Caco-2 (cell line): ENCODE results near the gene KLLN. TPM values are rescaled to one million over a fixed set of nuclear protein-coding genes. Genes with fewer than 3 reads are reported as not detected.

ENCODE experiments used
- BruUV-seq: library from RNA; stranded (reverse); fragments of 400-500 nt; replicated peaks from 2 replicates; lab custom pipeline; 2021; lab: Mats Ljungman, UMichigan
- CTCF ChIA-PET: fragments of 300-600 bp; sonication (Branson Sonifier 250); formaldehyde crosslinking; loops from one replicate; lab custom pipeline; 2022; ENCODE audit warnings: antibody characterized with exemption; lab: Charles Lee
- POLR2A ChIA-PET: fragments of 300-600 bp; sonication (Branson Sonifier 250); formaldehyde crosslinking; loops from one replicate; lab custom pipeline; 2022; ENCODE audit warnings: antibody characterized with exemption; lab: Charles Lee
- DNase-seq, 2 experiments: peaks; one replicate each; pipeline versions ENCODE4 v3.0.0 to v3.0.0-alpha.2; 2020 to 2022
- H3K27me3 ChIP-seq: replicated peaks from 2 replicates; pipeline ENCODE4 v1.6.0; 2011; ENCODE audit warnings: low read length; ENCODE audit not compliant: control insufficient read depth, insufficient read depth
- H3K36me3 ChIP-seq: 2 replicates; pipeline ENCODE4 v1.5.1; 2011; ENCODE audit warnings: low read length; ENCODE audit not compliant: control insufficient read depth, insufficient read depth
- H3K4me1 ChIP-seq: fragments of 250-450 bp; sonication (Bioruptor Pico); 2 replicates; pipeline ENCODE4 v1.5.1; 2020; ENCODE audit warnings: mild to moderate bottlenecking
- H3K4me3 ChIP-seq: 2 replicates; pipeline ENCODE4 v1.5.1; 2011; ENCODE audit warnings: low read depth, mild to moderate bottlenecking, control low read depth, low read length
- H3K9me3 ChIP-seq: fragments of 250-450 bp; sonication (Bioruptor Pico); 2 replicates; pipeline ENCODE4 v1.5.1; 2020; ENCODE audit warnings: mild to moderate bottlenecking, moderate library complexity
- H3K27ac Mint-ChIP-seq: one replicate; pipeline ENCODE4 v1.8.0; 2022; ENCODE audit warnings: mixed read lengths; ENCODE audit not compliant: unreplicated experiment
- H3K27me3 Mint-ChIP-seq: one replicate; pipeline ENCODE4 v1.8.0; 2022; ENCODE audit warnings: mixed read lengths; ENCODE audit not compliant: insufficient read depth, unreplicated experiment
- H3K36me3 Mint-ChIP-seq: one replicate; pipeline ENCODE4 v1.8.0; 2022; ENCODE audit warnings: mild to moderate bottlenecking, mixed read lengths; ENCODE audit not compliant: insufficient read depth, unreplicated experiment
- H3K4me1 Mint-ChIP-seq: one replicate; pipeline ENCODE4 v1.8.0; 2022; ENCODE audit warnings: low read depth, mixed read lengths; ENCODE audit not compliant: unreplicated experiment
- H3K4me3 Mint-ChIP-seq: one replicate; pipeline ENCODE4 v1.8.0; 2022; ENCODE audit warnings: mild to moderate bottlenecking, moderate library complexity, mixed read lengths; ENCODE audit not compliant: unreplicated experiment
- H3K9me3 Mint-ChIP-seq: one replicate; pipeline ENCODE4 v1.8.0; 2022; ENCODE audit warnings: mixed read lengths; ENCODE audit not compliant: unreplicated experiment
- CTCF ChIP-seq, 2 experiments: fragments of 200-600 bp in 1 of 2; IDR thresholded peaks; 1 replicate in 1 of 2; 2 replicates in 1 of 2; pipeline versions ENCODE4 v1.5.1 to v1.8.0; 2011 to 2022; ENCODE audit warnings: antibody characterized with exemption in 1 of 2, control low read depth in 1 of 2, inconsistent platforms in 1 of 2, low read depth in 1 of 2, low read length in 1 of 2, mild to moderate bottlenecking in 1 of 2, moderate library complexity in 1 of 2; ENCODE audit not compliant: insufficient read depth in 1 of 2, severe bottlenecking in 1 of 2, unreplicated experiment in 1 of 2
- intact Hi-C: fragments of 100-400 bp; cut with micrococcal nuclease; formaldehyde crosslinking; loops from one replicate; pipeline ENCODE4 v1.10.0; 2022; ENCODE audit not compliant: unreplicated experiment
- total RNA-seq: library from RNA; stranded (reverse); gene quantifications from 2 replicates; pipeline ENCODE4 v1.2.3, GENCODE V29; 2022

Gene KLLN
- total RNA-seq, 1 experiment from 2014 or later = 1.2 TPM

- Histone ChIP-seq H3K4me3 (no peak overlapping the region), H3K36me3 (no peaks in the 10 kb centered on the region), H3K9me3 (peaks cover 11% of the 10 kb centered on the region; the same call in 1 of the 2 replicates), H3K4me1 (no peaks in the 10 kb centered on the region), H3K27me3 (no peaks in the 10 kb centered on the region)
- no peaks in the 10 kb centered on the region for H3K27me3 Mint-ChIP-seq
- intact Hi-C loops = no loop called here
- POLR2A ChIA-PET = no interaction called here
- no TSS peak for BruUV-seq
- H3K27ac Mint-ChIP-seq = no peak overlapping the region
- no peaks in the 10 kb centered on the region for H3K4me1 Mint-ChIP-seq
- CTCF ChIA-PET = no interaction called here
- no peak overlapping the region for H3K4me3 Mint-ChIP-seq
- H3K36me3 Mint-ChIP-seq = peaks cover 5% of the 10 kb centered on the region
- no peak for DNase-seq
- no peak for TF ChIP-seq CTCF (IDR thresholded peaks at IDR 0.05; ENCODE audit: insufficient read depth in 1 of 2, low read depth in 1 of 2, low read length in 1 of 2, severe bottlenecking in 1 of 2, unreplicated experiment in 1 of 2)
- peaks cover 10% of the 10 kb centered on the region for H3K9me3 Mint-ChIP-seq
These were observed 32.9 kb upstream of the KLLN start for GRCh38 chr10:87896216-87896615.

- Mint-ChIP-seq H3K27ac (no peak overlapping the region), H3K27me3 (no peaks in the 10 kb centered on the region), H3K36me3 (peaks cover 5% of the 10 kb centered on the region), H3K4me1 (no peaks in the 10 kb centered on the region), H3K9me3 (peaks cover 2% of the 10 kb centered on the region), H3K4me3 (no peak overlapping the region)
- no peaks in the 10 kb centered on the region for H3K27me3 ChIP-seq
- H3K4me1 ChIP-seq = no peaks in the 10 kb centered on the region
- no TSS peak for BruUV-seq
- POLR2A ChIA-PET = no interaction called here
- intact Hi-C loops = no loop called here
- CTCF ChIA-PET = no interaction called here
- no peak for DNase-seq
- H3K4me3 ChIP-seq = no peak overlapping the region
- peaks cover 11% of the 10 kb centered on the region; the same call in 1 of the 2 replicates for H3K9me3 ChIP-seq
- no peaks in the 10 kb centered on the region for H3K36me3 ChIP-seq
- TF ChIP-seq CTCF (IDR thresholded peaks at IDR 0.05; ENCODE audit: insufficient read depth in 1 of 2, low read depth in 1 of 2, low read length in 1 of 2, severe bottlenecking in 1 of 2, unreplicated experiment in 1 of 2) = no peak
These were observed 32.1 kb upstream of the KLLN start for GRCh38 chr10:87895430-87895829.

GRCh38 chr10:87887548-87888289 lies 24.4 kb upstream of the KLLN start:
- intact Hi-C loops = no loop called here
- DNase-seq = no peak
- peaks cover 11% of the 10 kb centered on the region for H3K36me3 Mint-ChIP-seq
- no peak overlapping the region for H3K4me3 ChIP-seq
- no peak for TF ChIP-seq CTCF (IDR thresholded peaks at IDR 0.05; ENCODE audit: insufficient read depth in 1 of 2, low read depth in 1 of 2, low read length in 1 of 2, severe bottlenecking in 1 of 2, unreplicated experiment in 1 of 2)
- no peaks in the 10 kb centered on the region for H3K27me3 ChIP-seq
- no TSS peak for BruUV-seq
- no peaks in the 10 kb centered on the region for H3K4me1 ChIP-seq
- H3K4me1 Mint-ChIP-seq = no peaks in the 10 kb centered on the region
- no peak overlapping the region for H3K4me3 Mint-ChIP-seq
- H3K27ac Mint-ChIP-seq = no peak overlapping the region
- peaks cover 2% of the 10 kb centered on the region for H3K36me3 ChIP-seq
- peaks cover 9% of the 10 kb centered on the region for H3K9me3 ChIP-seq
- no peaks in the 10 kb centered on the region for H3K27me3 Mint-ChIP-seq
- ChIA-PET CTCF (no interaction called here), POLR2A (no interaction called here)
- H3K9me3 Mint-ChIP-seq = peaks cover 21% of the 10 kb centered on the region
